Chondrocyte (in vitro differentiated cells): Measurements from ENCODE around the gene HOXB7. TPM values are rescaled to one million over a fixed set of nuclear protein-coding genes. Genes with fewer than 3 reads are reported as not detected.

ENCODE experiments used
- DNase-seq: peaks from one replicate; pipeline ENCODE4 v3.0.0; 2021; ENCODE audit warnings: mixed read lengths, low spot score
- H3K27ac Mint-ChIP-seq: one replicate; pipeline ENCODE4 v1.8.0; 2021; ENCODE audit warnings: mild to moderate bottlenecking, moderate library complexity, mixed read lengths; ENCODE audit not compliant: unreplicated experiment
- H3K27me3 Mint-ChIP-seq: 2 replicates; pipeline ENCODE4 v1.8.0; 2021; ENCODE audit warnings: low read depth, mixed read lengths
- H3K36me3 Mint-ChIP-seq: 2 replicates; pipeline ENCODE4 v1.8.0; 2021; ENCODE audit warnings: low read depth, mixed read lengths
- H3K4me1 Mint-ChIP-seq: 2 replicates; pipeline ENCODE4 v1.8.0; 2021; ENCODE audit warnings: low read depth, mild to moderate bottlenecking, mixed read lengths
- H3K4me3 Mint-ChIP-seq: one replicate; pipeline ENCODE4 v1.8.0; 2021; ENCODE audit warnings: mild to moderate bottlenecking, moderate library complexity, mixed read lengths; ENCODE audit not compliant: unreplicated experiment
- H3K9me3 Mint-ChIP-seq: 2 replicates; pipeline ENCODE4 v1.8.0; 2021; ENCODE audit warnings: low read depth, mixed read lengths
- total RNA-seq: library from RNA; stranded (reverse); gene quantifications from 3 replicates; pipeline ENCODE4 v1.2.1, GENCODE V29; 2021
- TF ChIP-seq, protein P1 (sequence below): fragments of 200-600 bp; sonication (generic); IDR thresholded peaks from 2 replicates; pipeline ENCODE4 v1.5.0; 2021; ENCODE audit warnings: antibody characterized with exemption, mild to moderate bottlenecking, moderate library complexity

HOXB7 gene
- total RNA-seq, 1 donor from 2014 or later, result not detected

DNA sequence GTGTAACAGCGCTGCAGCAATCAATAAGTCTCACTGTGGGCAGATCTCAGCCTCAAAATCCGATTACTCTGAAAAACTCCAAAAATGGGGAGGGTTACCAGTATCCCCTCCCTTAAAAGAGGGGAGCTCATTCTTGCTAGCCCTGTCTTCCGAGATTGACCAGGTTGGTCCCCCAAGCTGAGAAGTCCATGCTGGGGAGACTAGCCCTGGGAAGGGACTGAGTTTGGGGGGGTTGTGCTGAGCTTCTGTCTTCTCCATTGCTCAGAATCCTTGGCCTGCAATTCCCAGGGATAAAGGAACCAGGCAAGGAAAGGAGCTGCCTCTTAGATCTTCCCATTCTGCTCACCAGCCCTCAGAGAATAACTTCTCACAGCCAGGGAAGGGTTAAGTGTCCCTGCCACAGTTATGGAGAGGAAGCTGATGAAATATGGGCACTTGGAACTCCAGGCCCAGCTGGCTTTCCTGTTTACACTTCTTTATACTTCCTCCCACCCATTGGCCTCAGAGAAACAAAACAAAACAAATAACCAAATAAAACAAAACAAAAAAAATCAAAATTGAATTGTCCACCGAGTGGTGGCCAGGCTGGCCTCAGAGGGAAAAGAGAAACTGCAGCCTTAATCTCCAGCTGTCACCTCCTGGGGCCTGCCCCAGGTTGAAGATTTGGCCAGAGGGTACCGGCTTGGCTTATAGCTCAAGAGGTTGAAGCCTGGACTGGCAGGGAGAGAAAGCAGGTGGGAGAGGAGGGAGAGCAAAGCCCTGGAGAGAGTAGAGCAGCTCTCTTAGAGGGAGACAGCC is 23.3 kb downstream of the HOXB7 start:
- H3K9me3 Mint-ChIP-seq, result no peaks in the 10 kb centered on the region
- H3K4me1 Mint-ChIP-seq, result peaks cover 14% of the 10 kb centered on the region
- no peak overlapping the region for H3K4me3 Mint-ChIP-seq
- TF ChIP-seq, protein P1, sequence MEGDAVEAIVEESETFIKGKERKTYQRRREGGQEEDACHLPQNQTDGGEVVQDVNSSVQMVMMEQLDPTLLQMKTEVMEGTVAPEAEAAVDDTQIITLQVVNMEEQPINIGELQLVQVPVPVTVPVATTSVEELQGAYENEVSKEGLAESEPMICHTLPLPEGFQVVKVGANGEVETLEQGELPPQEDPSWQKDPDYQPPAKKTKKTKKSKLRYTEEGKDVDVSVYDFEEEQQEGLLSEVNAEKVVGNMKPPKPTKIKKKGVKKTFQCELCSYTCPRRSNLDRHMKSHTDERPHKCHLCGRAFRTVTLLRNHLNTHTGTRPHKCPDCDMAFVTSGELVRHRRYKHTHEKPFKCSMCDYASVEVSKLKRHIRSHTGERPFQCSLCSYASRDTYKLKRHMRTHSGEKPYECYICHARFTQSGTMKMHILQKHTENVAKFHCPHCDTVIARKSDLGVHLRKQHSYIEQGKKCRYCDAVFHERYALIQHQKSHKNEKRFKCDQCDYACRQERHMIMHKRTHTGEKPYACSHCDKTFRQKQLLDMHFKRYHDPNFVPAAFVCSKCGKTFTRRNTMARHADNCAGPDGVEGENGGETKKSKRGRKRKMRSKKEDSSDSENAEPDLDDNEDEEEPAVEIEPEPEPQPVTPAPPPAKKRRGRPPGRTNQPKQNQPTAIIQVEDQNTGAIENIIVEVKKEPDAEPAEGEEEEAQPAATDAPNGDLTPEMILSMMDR, result no peak
- H3K27ac Mint-ChIP-seq, result no peak overlapping the region
- H3K27me3 Mint-ChIP-seq, result peaks cover 93% of the 10 kb centered on the region
- DNase-seq, result no peak
- H3K36me3 Mint-ChIP-seq, result no peaks in the 10 kb centered on the region

DNA sequence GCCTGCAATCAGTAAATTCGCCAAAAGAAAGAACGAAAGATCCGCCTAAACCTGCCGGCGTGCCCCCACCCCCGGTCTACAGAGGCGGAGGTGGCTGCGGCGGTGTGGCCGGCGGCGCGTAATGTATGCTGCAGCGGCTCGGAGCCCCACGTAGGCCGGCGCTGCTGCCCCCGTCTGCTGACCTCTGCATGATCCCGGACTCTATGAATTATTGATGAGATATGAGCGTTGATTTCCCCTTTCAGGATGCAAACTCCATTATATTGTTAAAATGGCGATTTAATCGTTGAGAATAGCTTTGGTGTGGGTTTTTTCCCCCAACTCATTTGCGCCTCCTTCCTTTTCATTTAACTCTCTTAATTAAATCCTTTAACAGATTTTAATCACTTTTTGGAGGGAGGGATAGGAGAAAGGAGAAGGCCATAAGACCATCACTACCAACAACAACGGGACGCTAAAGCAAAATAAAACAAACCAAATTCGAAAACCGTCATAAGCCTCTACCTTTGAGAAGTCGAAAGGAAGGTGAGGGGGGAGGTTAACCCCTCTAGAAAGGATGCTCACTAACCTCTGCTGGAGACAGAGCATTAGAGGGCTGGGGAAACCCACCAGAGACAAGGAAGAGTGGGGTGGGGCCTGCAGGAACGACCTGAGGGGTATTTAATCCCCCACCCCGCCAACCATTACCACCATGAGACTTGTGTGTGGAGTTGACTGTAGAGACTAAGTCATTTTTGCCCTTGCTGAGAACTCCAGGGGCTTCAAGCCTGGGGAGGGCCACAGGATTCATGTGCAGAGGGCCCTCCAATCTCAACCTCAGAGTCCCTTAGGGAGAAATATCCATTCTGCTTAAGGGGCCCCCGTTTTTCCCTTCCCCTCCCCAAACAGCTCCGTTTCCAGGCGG is 24.2 kb downstream of the HOXB7 start:
- TF ChIP-seq, protein P1, result no peak
- Mint-ChIP-seq H3K27ac (no peak overlapping the region), H3K4me1 (peaks cover 17% of the 10 kb centered on the region), H3K4me3 (no peak overlapping the region), H3K36me3 (no peaks in the 10 kb centered on the region), H3K27me3 (peaks cover 93% of the 10 kb centered on the region), H3K9me3 (no peaks in the 10 kb centered on the region)
- DNase-seq, result no peak

DNA sequence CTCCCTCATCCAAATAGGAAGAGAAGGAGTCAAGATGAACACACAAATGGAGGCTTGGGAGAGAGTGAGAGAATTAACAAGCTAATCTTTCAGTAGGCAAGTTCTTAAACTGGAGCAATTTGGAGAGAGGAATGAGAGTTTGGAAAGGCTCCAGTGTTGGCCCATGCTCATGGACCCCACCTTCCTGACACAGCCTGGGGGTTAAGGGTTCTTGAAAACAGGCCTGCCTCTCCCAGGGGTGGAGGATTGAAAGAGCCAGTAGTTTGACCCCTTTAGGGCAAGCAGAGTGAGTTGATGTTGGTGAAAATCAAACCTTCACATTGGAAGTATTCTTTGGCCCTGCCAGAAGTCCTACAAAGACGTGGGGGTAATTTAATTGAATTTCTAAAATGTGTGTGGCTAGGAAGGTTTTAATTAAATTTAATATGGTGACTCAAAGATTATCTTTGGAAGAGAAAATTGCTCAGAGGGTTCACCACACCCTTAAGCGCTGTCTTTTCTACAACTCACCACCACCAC is 26.5 kb downstream of the HOXB7 start:
- H3K4me3 Mint-ChIP-seq, result no peak overlapping the region
- peaks cover 17% of the 10 kb centered on the region for H3K4me1 Mint-ChIP-seq
- peaks cover 2% of the 10 kb centered on the region for H3K36me3 Mint-ChIP-seq
- no peak overlapping the region for H3K27ac Mint-ChIP-seq
- no peak for DNase-seq
- peaks cover 91% of the 10 kb centered on the region for H3K27me3 Mint-ChIP-seq
- TF ChIP-seq, protein P1, result no peak
- no peaks in the 10 kb centered on the region for H3K9me3 Mint-ChIP-seq

DNA sequence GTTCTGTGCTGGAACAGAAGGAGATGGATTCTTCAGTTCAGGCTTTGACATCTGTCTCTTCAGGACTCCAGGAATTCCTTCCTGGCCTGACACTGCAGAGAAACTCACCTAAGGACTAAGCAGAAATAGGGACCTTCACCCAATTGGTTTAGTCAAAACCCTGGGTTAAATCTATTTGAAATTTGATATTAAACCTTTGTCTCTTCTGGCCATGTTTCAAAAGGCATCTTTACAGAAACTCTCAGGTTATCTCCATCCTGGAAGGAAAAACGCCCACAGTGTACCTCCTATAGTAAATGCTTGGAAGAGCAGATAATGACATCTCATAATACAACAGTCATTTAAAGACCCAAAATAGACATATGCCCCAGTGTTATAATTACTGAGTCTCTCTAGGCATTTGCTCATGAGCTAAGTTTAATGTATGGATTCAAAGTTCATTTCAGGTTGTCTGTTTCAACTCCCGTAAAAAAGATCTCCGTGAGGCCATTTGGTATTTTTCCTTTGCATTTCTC is 27.1 kb downstream of the HOXB7 start:
- TF ChIP-seq, protein P1, result no peak
- Mint-ChIP-seq H3K27ac (no peak overlapping the region), H3K9me3 (no peaks in the 10 kb centered on the region), H3K27me3 (peaks cover 91% of the 10 kb centered on the region), H3K4me3 (no peak overlapping the region), H3K36me3 (peaks cover 2% of the 10 kb centered on the region), H3K4me1 (peaks cover 17% of the 10 kb centered on the region)
- DNase-seq, result no peak

DNA sequence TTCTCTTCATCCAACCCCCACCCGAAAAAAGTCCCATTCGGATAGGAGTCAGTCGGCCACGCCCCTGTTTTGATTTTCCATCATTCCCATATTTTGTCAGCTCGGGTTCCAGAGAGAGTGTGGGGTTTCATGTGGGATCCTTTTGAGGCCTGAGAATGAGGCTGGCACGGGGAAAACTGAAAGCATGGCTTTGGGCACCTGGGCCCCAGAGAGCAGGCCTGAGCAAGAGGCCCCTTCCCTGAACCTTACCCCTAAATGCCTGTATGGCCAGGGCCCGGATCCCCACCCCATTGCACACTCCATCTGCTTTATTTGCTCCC is 28.1 kb downstream of the HOXB7 start:
- Mint-ChIP-seq H3K4me1 (peaks cover 17% of the 10 kb centered on the region), H3K4me3 (no peak overlapping the region), H3K36me3 (peaks cover 4% of the 10 kb centered on the region), H3K27ac (no peak overlapping the region), H3K9me3 (no peaks in the 10 kb centered on the region), H3K27me3 (peaks cover 86% of the 10 kb centered on the region)
- TF ChIP-seq, protein P1, result no peak
- DNase-seq, result no peak
